Limb (tissue), 2 donors: ENCODE measurements around the gene VMP1.
"Not testable (repeated sequence)": the region's sequence is repeated elsewhere in the genome, so short reads cannot be mapped to it uniquely, and the experiment has no call there.

ENCODE experiments used
- DNase-seq, 2 donors: peaks; one replicate each; pipeline ENCODE4 v3.0.0-alpha.2; 2016; ENCODE audit errors: extremely low spot score in 2 of 2

The VMP1 gene

DNA sequence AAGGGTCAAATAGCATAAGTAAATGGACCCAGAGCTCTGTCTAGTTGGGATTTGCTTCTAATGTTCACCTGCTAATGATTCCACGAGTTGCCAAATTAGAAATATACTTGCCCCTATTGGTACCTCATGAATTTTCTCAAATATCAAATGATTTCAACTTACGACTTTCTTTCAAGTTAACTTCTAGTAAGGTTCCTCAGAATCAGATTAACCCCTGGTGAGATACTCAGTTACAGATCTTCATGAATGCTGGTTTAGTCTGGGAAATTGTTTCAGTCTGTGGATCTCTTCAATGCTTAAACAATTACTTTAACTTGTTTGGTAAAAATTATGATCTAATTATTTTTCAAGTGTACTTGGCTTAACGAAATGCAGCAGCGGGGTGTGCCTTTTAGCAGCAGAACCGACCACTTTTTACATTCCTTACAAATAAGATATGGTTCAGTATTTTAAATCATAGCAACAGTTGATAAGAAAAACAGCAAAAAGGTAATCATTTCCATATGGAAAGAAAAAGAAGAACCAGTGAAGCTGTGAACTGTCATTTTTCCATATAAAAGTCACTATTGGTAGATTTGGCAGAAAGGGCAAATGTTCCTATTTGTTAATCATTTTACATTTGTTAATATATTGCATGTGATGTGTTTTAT lies 150.8 kb downstream of the VMP1 start:
- DNase-seq, result peak in 1 of 2 donors; percentile 62

DNA sequence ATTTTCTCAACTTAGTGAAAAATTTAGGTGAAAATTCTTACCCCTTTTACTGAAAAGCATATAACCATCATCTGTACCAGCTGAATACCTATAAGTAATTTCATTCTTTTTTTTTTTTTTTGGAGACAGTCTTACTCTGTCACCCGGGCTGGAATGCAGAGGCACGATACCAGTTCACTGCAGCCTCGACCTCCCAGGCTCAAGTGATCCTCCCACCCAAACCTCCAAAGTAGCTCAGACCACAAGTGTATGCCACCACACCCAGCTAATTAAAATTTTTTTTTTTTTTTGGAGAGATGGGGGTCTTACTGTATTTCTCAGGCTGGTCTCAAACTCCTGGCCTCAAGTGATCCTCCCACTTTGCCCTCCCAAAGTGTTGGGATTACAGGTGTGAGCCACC lies 151.5 kb downstream of the VMP1 start:
- DNase-seq, result no peak

DNA sequence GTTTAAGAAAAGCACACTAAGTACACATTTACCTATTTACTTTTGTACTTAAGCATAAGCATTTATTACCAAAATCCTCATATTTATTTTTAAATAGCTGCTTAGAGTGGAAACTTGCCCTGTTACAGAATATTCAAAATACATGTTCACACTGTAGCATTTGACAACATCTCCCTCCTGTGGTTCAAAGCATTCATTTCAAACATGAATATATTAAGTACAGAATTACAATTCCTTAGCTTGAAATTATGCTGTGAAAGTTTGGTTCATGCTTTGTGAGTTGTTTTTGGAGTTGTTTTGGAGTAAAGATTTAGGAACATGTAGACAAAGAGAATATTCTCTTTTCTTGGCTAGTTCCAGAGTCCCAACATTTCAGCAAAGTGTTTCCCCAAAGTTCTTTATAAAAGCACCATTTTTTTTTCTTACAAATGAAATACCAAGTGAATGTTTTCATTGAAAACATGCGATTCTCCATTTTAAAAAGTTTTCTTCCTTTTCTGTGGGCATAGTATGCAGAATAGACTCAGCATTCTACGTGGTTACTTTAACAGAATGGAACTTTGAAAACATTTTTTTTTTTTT lies 152.1 kb downstream of the VMP1 start:
- DNase-seq, result peak in 1 of 2 donors; percentile 72

DNA sequence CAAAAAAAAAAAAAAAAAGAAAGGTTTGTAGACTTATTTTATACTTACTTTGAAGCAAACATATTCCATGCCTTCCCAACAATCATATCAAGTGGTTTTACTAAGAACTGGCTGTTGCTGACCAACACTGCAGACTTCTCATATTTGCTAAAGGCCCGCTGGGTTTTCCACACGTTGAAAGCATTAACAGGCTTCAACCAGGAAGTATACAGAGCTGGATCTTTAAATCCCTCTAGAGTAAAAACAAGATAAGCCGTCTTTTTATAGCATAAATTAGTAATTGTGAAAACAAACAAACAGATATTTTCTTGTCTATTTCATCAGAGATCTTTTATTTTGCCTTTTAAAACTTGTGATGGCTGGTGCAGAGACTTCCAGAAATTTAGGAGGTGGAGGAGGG lies 156.2 kb downstream of the VMP1 start:
- DNase-seq, result no peak

DNA sequence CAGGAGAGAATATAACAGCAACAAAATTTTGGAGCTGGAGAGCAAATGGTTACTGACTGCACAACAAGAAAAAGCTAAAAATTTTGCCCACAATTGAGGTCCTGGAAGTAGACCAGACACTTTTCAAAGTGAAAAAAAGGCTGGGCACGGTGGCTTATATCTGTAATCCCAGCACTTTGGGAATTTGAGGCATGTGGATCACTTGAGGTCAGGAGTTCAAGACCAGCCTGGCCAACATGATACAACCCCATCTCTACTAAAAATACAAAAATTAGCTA lies 162.4 kb downstream of the VMP1 start:
- no peak for DNase-seq

DNA sequence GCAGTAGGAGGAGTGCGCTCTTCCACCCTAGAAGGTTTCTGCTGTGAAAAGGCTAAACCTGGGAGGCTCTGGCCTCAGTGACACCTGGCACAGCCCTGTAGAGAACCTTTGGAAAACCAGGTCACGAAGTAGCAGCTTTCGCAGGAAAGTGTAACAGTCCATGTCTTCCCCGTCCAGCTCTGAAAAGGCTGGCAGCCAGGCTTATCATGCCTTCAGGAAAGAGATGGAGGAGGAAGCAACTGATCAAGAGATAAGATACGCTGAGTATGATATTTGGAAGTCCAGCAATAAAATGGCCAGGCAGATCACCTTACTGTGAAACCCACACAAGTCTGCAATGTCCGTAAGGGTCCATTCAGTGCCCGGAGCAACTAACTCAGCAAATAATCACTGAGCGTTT lies 163.0 kb downstream of the VMP1 start:
- no peak for DNase-seq

DNA sequence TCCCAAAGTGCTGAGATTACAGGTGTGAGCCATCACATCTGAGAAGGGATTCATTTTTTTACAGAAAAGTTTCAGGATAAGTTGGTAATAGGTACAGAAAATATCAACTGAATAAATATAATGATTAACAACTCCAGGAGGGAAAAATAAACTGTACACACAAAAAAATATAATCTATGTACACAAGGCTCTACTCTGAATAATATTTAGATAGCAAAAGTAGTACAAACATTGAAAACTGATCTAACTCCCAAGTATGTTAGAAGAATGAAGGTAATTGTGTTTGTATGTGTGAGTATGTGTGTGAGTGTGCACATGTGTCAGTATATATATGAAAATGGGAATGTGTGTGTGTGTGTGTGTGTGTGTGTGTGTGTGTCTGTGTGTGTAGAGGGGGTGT lies 164.9 kb downstream of the VMP1 start:
- DNase-seq, result no peak

DNA sequence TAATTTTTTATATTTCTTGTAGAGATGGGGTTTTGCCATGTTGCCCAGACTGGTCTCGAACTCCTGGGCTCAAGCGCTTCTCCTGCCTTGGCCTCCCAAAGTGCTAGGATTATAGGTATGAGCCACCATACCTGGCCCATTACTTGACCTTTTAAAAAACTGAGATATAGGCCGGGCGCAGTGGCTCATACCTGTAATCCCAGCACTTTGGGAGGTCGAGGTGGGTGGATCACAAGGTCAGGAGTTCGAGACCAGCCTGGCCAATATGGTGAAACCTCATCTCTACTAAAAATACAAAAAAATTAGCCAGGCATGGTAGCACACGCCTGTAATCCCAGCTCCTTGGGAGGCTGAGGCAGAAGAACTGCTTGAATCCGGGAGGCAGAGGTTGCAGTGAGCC lies 166.0 kb downstream of the VMP1 start:
- not testable (repeated sequence) for DNase-seq

DNA sequence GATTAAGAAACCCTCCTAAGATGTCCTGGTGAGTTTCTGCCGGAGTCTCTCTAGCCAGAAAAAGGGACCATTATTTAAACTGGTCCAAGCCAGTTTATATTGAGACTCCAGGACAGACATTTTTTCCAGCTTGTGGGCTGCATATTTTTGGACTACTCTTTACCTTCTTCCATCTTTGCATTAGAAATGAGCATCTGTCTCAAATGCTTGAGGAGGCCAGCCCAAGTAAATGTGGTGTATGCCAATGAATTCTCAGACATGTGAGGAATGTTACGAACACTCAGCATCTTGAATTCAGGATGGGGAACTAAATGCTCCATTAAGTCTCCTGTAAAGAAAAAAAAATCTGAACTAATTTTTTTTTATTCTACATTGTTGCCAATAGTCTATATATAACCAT lies 166.9 kb downstream of the VMP1 start:
- DNase-seq, result no peak

DNA sequence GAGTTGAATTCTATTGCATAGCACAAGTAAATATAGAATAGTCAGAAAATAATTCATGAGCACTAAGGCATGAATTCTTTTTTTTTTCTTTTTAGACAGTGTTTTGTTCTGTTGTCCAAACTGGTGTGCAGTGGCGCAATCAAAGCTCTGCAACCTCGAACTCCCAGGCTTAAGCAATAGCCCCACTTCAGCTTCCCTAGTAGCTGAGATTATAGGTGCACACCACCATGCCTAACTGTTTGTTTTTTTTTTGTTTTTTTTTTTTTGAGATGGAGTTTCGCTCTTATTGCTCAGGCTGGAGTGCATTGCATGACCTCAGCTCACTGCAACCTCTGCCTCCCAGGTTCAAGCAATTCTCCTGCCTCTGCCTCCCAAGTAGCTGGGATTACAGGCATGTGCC lies 168.7 kb downstream of the VMP1 start:
- DNase-seq, result no peak

DNA sequence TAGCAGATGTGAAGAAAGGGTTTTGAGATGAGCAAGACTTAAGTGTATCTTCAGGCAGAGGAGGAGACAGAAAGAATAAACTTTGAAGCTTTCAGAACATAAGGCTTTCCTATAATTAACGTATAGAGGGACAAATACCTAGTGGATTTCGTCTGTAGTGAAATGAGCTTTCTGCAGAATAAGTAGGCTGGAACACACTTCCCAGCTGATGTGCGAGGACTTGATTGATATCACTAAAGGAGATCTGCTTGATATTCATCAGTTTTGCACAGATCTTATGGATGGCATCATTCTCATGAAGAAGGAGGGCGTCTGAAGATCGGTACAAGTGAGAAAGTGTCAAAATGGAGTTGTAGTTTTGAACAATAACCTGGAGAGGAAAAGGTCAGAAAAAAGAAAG lies 170.5 kb downstream of the VMP1 start:
- DNase-seq, result no peak

DNA sequence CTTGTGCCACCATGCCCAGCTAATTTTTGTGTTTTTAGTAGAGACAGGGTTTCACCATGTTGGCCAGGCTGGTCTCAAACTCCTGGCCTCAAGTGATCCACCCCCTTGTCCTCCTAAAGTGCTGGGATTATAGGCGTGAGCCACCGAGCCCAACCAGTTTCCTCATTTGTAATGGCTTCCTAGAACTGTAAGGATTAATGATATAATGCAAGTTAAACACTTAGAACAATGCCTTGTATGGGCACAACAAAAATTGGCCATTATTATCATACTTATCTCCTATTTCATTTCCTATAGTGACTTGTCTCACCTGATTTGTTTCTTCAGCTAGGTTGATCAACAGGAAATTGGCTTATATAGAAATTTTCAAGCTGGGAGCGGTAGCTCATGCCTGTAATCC lies 171.2 kb downstream of the VMP1 start:
- no peak for DNase-seq

DNA sequence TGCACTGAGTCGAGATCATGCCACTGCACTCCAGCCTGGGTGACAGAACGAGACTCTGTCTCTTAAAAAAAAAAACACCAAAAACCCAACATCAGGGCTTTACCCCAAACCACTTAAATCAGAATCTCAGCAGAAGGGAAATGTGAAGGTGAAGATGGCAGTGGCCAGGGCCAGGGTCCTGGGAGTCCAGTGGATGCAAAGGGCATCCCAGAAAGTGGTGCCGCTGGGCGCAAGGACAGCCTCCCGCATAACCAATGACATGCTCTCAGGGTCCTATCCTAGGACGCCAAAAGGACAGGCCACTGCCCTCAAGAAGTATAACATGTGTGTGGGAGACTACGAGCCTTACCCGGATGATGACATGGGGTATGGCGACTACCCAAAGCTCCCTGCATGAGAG lies 177.4 kb downstream of the VMP1 start:
- DNase-seq, result no peak

DNA sequence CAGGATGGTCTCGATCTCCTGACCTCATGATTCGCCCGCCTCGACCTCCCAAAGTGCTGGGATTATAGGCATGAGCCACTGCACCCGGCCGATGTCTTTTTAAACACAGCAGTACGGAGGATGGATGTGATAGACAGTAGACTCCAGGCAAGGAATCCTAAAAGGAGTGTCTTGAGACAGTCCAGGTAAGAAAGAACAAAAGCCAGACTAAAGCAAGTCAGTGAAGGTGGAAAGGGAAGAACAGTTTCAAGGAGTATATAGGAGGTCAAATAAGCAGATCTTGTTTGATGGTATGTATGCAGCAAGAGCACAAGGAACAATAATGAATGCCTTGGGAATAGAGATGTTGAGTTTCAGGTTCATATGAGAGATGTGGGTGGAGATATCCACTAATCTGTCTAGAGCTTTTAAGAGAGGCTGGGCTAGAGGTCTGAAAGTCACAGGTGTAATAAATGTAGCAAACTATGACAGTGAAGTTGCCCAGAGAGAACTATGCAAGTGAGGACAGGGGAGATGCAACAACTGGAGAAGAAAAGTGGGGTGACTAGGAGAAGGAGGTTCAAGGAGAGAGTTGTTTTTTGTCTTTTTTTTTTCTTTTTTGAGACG lies 180.8 kb downstream of the VMP1 start:
- DNase-seq, result no peak

DNA sequence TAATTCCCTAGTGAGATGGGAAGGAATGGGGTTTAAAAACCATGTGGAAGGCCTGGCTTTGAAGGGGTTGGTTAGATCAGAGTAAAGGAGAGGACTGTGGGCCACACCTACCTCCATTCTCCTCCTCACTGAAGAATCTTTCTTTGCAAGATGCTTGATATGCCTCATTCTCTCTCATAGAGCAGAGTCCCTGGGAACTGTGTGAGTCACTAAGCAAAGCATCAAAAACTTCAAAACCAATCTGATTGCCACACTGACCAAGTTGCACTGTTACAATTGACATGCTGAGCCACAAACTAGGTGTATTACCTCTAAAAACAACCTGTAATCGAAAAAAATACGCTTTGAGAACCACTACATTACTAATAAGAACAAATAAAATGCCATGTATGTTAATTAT lies 183.3 kb downstream of the VMP1 start:
- DNase-seq, result no peak
